ENCODE data around the gene CADM3. TPM values are rescaled to one million over a fixed set of nuclear protein-coding genes. Genes with fewer than 3 reads are reported as not detected.

The CADM3 gene
- polyA plus RNA-seq, 3 donors, result not detected

DNA sequence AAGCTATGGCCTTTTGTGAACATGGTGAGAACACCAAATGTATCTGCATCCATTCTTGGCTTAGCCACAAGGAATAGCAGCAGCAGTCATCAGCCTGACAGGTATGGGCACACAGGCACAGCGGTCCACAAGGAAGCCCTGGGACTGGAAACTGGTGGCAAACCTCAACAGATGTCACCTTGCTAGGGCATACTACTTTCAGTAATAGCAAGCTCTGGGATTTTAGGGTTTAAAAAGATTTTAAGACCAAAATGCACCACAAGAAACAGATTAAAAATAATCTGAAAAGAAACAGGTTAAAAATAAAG lies 9.7 kb upstream of the CADM3 start:
- Mint-ChIP-seq H3K27ac (no peak overlapping the region), H3K9me3 (no peaks in the 10 kb centered on the region), H3K4me1 (peaks cover 10% of the 10 kb centered on the region), H3K27me3 (ENCODE audit: low read depth in 3 of 3) (peaks cover 5 to 26% (median 15%) of the 10 kb centered on the region in 3 donors), H3K36me3 (no peaks in the 10 kb centered on the region), H3K4me3 (no peak overlapping the region)
- Histone ChIP-seq H3K4me1 (ENCODE audit: control insufficient read depth in 1 of 2, insufficient read depth in 2 of 2, low read length in 2 of 2) (peaks cover 0 to 3% of the 10 kb centered on the region in 2 donors), H3K9me3 (replicated peaks in 1 of 2; ENCODE audit: control insufficient read depth in 1 of 2, insufficient read depth in 1 of 2, low read length in 2 of 2) (no peaks in the 10 kb centered on the region), H3K27ac (ENCODE audit: low read depth in 1 of 2, low read length in 2 of 2) (no peak overlapping the region), H4K20me1 (ENCODE audit: insufficient read depth, low read length) (no peaks in the 10 kb centered on the region), H3K36me3 (replicated peaks in 1 of 2; ENCODE audit: control insufficient read depth in 1 of 2, insufficient read depth in 2 of 2, low read length in 2 of 2) (no peaks in the 10 kb centered on the region), H2AFZ (ENCODE audit: insufficient read depth, low read depth, low read length, poor library complexity, severe bottlenecking) (no peak overlapping the region), H3K4me3 (replicated peaks in 1 of 3; ENCODE audit: low read depth in 2 of 3, low read length in 3 of 3) (no peak overlapping the region), H3K9ac (ENCODE audit: insufficient read depth, low read length, poor library complexity, severe bottlenecking) (no peak overlapping the region), H3K27me3 (ENCODE audit: control insufficient read depth in 2 of 2, insufficient read depth in 2 of 2, low read length in 2 of 2) (peaks cover 17 to 27% of the 10 kb centered on the region in 2 donors), H3K79me2 (ENCODE audit: insufficient read depth, low read length) (no peaks in the 10 kb centered on the region), H3K4me2 (replicated peaks; ENCODE audit: extremely low read depth, low read length, poor library complexity, severe bottlenecking) (no peak overlapping the region)
- TF ChIP-seq, protein P1, sequence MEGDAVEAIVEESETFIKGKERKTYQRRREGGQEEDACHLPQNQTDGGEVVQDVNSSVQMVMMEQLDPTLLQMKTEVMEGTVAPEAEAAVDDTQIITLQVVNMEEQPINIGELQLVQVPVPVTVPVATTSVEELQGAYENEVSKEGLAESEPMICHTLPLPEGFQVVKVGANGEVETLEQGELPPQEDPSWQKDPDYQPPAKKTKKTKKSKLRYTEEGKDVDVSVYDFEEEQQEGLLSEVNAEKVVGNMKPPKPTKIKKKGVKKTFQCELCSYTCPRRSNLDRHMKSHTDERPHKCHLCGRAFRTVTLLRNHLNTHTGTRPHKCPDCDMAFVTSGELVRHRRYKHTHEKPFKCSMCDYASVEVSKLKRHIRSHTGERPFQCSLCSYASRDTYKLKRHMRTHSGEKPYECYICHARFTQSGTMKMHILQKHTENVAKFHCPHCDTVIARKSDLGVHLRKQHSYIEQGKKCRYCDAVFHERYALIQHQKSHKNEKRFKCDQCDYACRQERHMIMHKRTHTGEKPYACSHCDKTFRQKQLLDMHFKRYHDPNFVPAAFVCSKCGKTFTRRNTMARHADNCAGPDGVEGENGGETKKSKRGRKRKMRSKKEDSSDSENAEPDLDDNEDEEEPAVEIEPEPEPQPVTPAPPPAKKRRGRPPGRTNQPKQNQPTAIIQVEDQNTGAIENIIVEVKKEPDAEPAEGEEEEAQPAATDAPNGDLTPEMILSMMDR (IDR thresholded peaks at IDR 0.05), result no peak
- intact Hi-C loops (cut with micrococcal nuclease), result loop anchor here (5.0 kb wide), 3 partner anchors 36 to 731 kb away; no protein-coding TSS in a partner anchor
- WGBS (ENCODE audit: insufficient coverage), result no CpG with 5 or more reads among the region's 1 CpG
- no peak for DNase-seq

DNA sequence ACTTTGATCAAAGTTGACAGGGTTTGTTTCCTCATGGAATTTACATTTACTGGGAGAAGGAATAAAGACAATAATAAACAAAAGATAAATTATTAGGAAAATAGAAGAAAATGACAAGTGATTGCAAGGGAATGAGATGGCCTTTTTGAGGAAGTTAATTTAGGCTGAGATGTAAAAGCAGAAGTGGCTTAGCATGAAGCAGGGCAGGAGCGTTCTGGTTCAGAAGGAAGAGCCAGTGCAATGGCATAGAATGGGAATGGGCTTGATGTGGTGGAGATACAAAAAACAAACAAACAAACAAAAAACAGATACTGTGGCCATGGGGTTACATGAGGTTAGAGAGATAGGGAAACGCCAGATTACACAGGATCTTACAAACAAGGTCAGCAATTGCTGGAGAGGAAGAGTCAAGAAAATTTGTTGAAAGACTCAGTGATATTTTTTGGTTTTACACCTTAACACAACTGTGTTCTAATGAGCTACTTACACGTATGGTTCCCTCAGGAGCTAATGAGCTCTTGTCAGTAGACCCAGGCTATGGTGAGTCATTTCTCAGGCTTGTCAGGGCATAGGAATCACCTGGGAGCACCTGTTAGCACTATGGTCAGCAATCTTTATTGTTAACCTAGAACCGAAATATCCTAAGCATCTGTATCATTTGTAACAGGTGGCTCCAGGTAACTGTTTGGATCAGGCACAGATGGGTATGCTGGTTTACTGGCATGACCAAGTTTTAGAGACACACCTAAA lies 8.7 kb upstream of the CADM3 start:
- Mint-ChIP-seq H3K9me3 (no peaks in the 10 kb centered on the region), H3K27me3 (ENCODE audit: low read depth in 3 of 3) (peaks cover 6 to 25% (median 17%) of the 10 kb centered on the region in 3 donors), H3K36me3 (no peaks in the 10 kb centered on the region), H3K4me3 (no peak overlapping the region), H3K27ac (peak overlapping the region in 1 of 7 donors; percentile 55), H3K4me1 (peaks cover 10% of the 10 kb centered on the region)
- Histone ChIP-seq H3K27me3 (ENCODE audit: control insufficient read depth in 2 of 2, insufficient read depth in 2 of 2, low read length in 2 of 2) (peaks cover 22 to 28% of the 10 kb centered on the region in 2 donors), H3K27ac (ENCODE audit: low read depth in 1 of 2, low read length in 2 of 2) (no peak overlapping the region), H3K4me1 (ENCODE audit: control insufficient read depth in 1 of 2, insufficient read depth in 2 of 2, low read length in 2 of 2) (peaks cover 0 to 3% of the 10 kb centered on the region in 2 donors), H4K20me1 (ENCODE audit: insufficient read depth, low read length) (no peaks in the 10 kb centered on the region), H3K4me3 (replicated peaks in 1 of 3; ENCODE audit: low read depth in 2 of 3, low read length in 3 of 3) (no peak overlapping the region), H3K9me3 (replicated peaks in 1 of 2; ENCODE audit: control insufficient read depth in 1 of 2, insufficient read depth in 1 of 2, low read length in 2 of 2) (no peaks in the 10 kb centered on the region), H2AFZ (ENCODE audit: insufficient read depth, low read depth, low read length, poor library complexity, severe bottlenecking) (no peak overlapping the region), H3K79me2 (ENCODE audit: insufficient read depth, low read length) (no peaks in the 10 kb centered on the region), H3K9ac (ENCODE audit: insufficient read depth, low read length, poor library complexity, severe bottlenecking) (no peak overlapping the region), H3K4me2 (replicated peaks; ENCODE audit: extremely low read depth, low read length, poor library complexity, severe bottlenecking) (no peak overlapping the region), H3K36me3 (replicated peaks in 1 of 2; ENCODE audit: control insufficient read depth in 1 of 2, insufficient read depth in 2 of 2, low read length in 2 of 2) (no peaks in the 10 kb centered on the region)
- intact Hi-C loops (cut with micrococcal nuclease), result loop anchor here (5.0 kb wide), 3 partner anchors 35 to 730 kb away; no protein-coding TSS in a partner anchor
- TF ChIP-seq, protein P1 (IDR thresholded peaks at IDR 0.05), result no peak
- peak; percentile 35 to 54 (median 50) for DNase-seq
- 40% methylated on average over 1 of the region's 4 CpGs for WGBS (ENCODE audit: insufficient coverage)
